MM.1S (cell line): ENCODE results near the gene KCNA5.

ENCODE experiments used
- CTCF ChIP-seq: fragments of 300-600 bp; sonication (generic); IDR thresholded peaks from 2 replicates; pipeline ENCODE4 v1.5.1; 2016; ENCODE audit warnings: antibody characterized with exemption, low read length, mixed read lengths
- EZH2phosphoT487 ChIP-seq: fragments of 300-600 bp; sonication (generic); IDR thresholded peaks from 2 replicates; pipeline ENCODE4 v1.6.1; 2018; ENCODE audit warnings: antibody characterized with exemption, low read length

- TF ChIP-seq CTCF = no peak
- no peak for TF ChIP-seq EZH2phosphoT487
Observed at GRCh38 chr12:5037795-5038357, 5.8 kb upstream of the KCNA5 start.
